B cell (primary cell): ENCODE data around the gene ATP5PB. TPM values are rescaled to one million over a fixed set of nuclear protein-coding genes. Genes with fewer than 3 reads are reported as not detected.

ENCODE experiments used
- ATAC-seq: fragments of 200-7000 bp; cut with Tn5 transposase; one replicate; pipeline ENCODE4 v1.10.0; 2021; ENCODE audit warnings: low read depth, mild to moderate bottlenecking, moderate number of reproducible peaks, moderate library complexity
- CTCF ChIA-PET: fragments of 350-600 bp; sonication (Branson Sonifier 250); formaldehyde crosslinking; loops from one replicate; lab custom pipeline; 2021; ENCODE audit warnings: antibody characterized with exemption, inconsistent platforms; lab: Charles Lee
- POLR2A ChIA-PET: fragments of 350-600 bp; sonication (Branson Sonifier 250); formaldehyde crosslinking; loops from one replicate; lab custom pipeline; 2021; ENCODE audit warnings: antibody characterized with exemption; lab: Charles Lee
- DNase-seq: peaks from one replicate; pipeline ENCODE4 v3.0.0; 2013
- H2AFZ ChIP-seq: 2 replicates; pipeline ENCODE4 v1.6.1; 2012; ENCODE audit warnings: mild to moderate bottlenecking, low read depth, low read length; ENCODE audit not compliant: insufficient read depth, poor library complexity, severe bottlenecking
- H3K27ac ChIP-seq, 2 donors: 1 replicate in 1 of 2; 2 replicates in 1 of 2; pipeline ENCODE4 v1.5.1; 2012 to 2013; ENCODE audit warnings: low read length in 2 of 2, mild to moderate bottlenecking in 2 of 2, moderate library complexity in 1 of 2
- H3K27me3 ChIP-seq, 4 experiments: fragments of 200-600 bp in 1 of 4; sonication (generic) in 1 of 4; replicated peaks in 1 of 4; 1 replicate in 2 of 4; 2 replicates in 2 of 4; pipeline versions ENCODE4 v1.6.1 to v1.7.0; 2013 to 2016; ENCODE audit warnings: low read length in 3 of 4, mild to moderate bottlenecking in 2 of 4, mixed read lengths in 1 of 4, moderate library complexity in 1 of 4; ENCODE audit not compliant: insufficient read depth in 4 of 4, control insufficient read depth in 3 of 4; ENCODE audit errors: control extremely low read depth in 1 of 4
- H3K36me3 ChIP-seq, 2 experiments: replicated peaks in 1 of 2; 1 replicate in 1 of 2; 2 replicates in 1 of 2; pipeline versions ENCODE4 v1.6.1 to v1.7.1; 2013; ENCODE audit warnings: low read length in 1 of 2; ENCODE audit not compliant: insufficient read depth in 2 of 2, control insufficient read depth in 1 of 2; ENCODE audit errors: control extremely low read depth in 1 of 2, extremely low read depth in 1 of 2
- H3K4me1 ChIP-seq, 2 donors: fragments of 200-600 bp in 1 of 2; sonication (generic) in 1 of 2; 1 replicate in 1 of 2; 2 replicates in 1 of 2; pipeline versions ENCODE4 v1.5.1 to v1.6.1; 2013 to 2017; ENCODE audit warnings: low read length in 2 of 2; ENCODE audit not compliant: control insufficient read depth in 2 of 2, insufficient read depth in 2 of 2
- H3K4me2 ChIP-seq: replicated peaks from 2 replicates; pipeline ENCODE3; 2012; ENCODE audit warnings: mild to moderate bottlenecking, low read depth, low read length; ENCODE audit not compliant: poor library complexity, severe bottlenecking
- H3K4me3 ChIP-seq, 5 experiments: fragments of 200-600 bp in 1 of 5; sonication (generic) in 1 of 5; 1 replicate in 3 of 5; 2 replicates in 2 of 5; pipeline versions ENCODE4 v1.5.1 to v1.7.0; 2011 to 2016; ENCODE audit warnings: low read length in 4 of 5, mild to moderate bottlenecking in 4 of 5, low read depth in 2 of 5, control low read depth in 1 of 5, moderate library complexity in 1 of 5; ENCODE audit not compliant: insufficient read depth in 1 of 5; ENCODE audit errors: control extremely low read depth in 1 of 5, extremely low read depth in 1 of 5
- H3K79me2 ChIP-seq: fragments of 200-600 bp; sonication (generic); one replicate; pipeline ENCODE4 v1.6.0; 2016; ENCODE audit warnings: low read length; ENCODE audit not compliant: control insufficient read depth, insufficient read depth
- H3K9ac ChIP-seq: fragments of 200-600 bp; sonication (generic); 2 replicates; pipeline ENCODE4 v1.6.1; 2017; ENCODE audit warnings: mild to moderate bottlenecking, low read length, moderate library complexity
- H3K9me3 ChIP-seq, 3 donors: one replicate each; pipeline versions ENCODE4 v1.6.1 to v1.7.1; 2013; ENCODE audit warnings: low read length in 2 of 3; ENCODE audit not compliant: control insufficient read depth in 2 of 3, insufficient read depth in 1 of 3; ENCODE audit errors: control extremely low read depth in 1 of 3
- H4K20me1 ChIP-seq: 2 replicates; pipeline ENCODE4 v1.6.0; 2012; ENCODE audit warnings: mild to moderate bottlenecking, low read length; ENCODE audit not compliant: insufficient read depth, control insufficient read depth, poor library complexity, severe bottlenecking
- H3K27ac Mint-ChIP-seq: one replicate; pipeline ENCODE4 v1.8.0; 2021; ENCODE audit warnings: mixed read lengths
- H3K27me3 Mint-ChIP-seq: one replicate; pipeline ENCODE4 v1.8.0; 2021; ENCODE audit warnings: mixed read lengths
- H3K4me1 Mint-ChIP-seq: one replicate; pipeline ENCODE4 v1.8.0; 2021; ENCODE audit warnings: mixed read lengths
- H3K4me3 Mint-ChIP-seq: one replicate; pipeline ENCODE4 v1.8.0; 2021; ENCODE audit warnings: mixed read lengths
- H3K9me3 Mint-ChIP-seq: one replicate; pipeline ENCODE4 v1.8.0; 2022; ENCODE audit warnings: mixed read lengths; ENCODE audit not compliant: insufficient read depth
- CTCF ChIP-seq: fragments of 200-600 bp; IDR thresholded peaks from one replicate; pipeline ENCODE4 v1.8.0; 2022; ENCODE audit warnings: antibody characterized with exemption, mild to moderate bottlenecking
- EZH2 ChIP-seq: IDR thresholded peaks from 2 replicates; pipeline ENCODE4 v1.6.1; 2012; ENCODE audit warnings: borderline replicate concordance, low read depth, mild to moderate bottlenecking, moderate library complexity, low read length; ENCODE audit not compliant: insufficient read depth, poor library complexity, severe bottlenecking
- WGBS: methylation state at CpG from one replicate; pipeline ENCODE4 v1.1.5; 2013; ENCODE audit warnings: missing lambda C conversion rate; ENCODE audit not compliant: insufficient coverage; 5-methylcytosine and 5-hydroxymethylcytosine counted together
- intact Hi-C: fragments of 100-400 bp; cut with micrococcal nuclease; formaldehyde crosslinking; loops from one replicate; pipeline ENCODE4 v1.10.0; 2022
- polyA plus RNA-seq: library from polyadenylated mRNA; depleted of rRNA; stranded (reverse); fragments of >200 nt; gene quantifications from 2 replicates; pipeline ENCODE4 v1.2.3, GENCODE V29; 2012
- total RNA-seq, 2 donors: library from RNA; stranded (reverse); fragments of 120-200 nt in 1 of 2; gene quantifications; 1 replicate in 1 of 2; 2 replicates in 1 of 2; pipeline versions ENCODE4 v1.2.3 to v1.2.4, GENCODE V29; 2013 to 2022

Gene ATP5PB
- total and polyA plus RNA-seq, 2 donors (not counting 1 experiment from before 2014, with no cell fraction given) = 81.2 to 110 TPM

DNA sequence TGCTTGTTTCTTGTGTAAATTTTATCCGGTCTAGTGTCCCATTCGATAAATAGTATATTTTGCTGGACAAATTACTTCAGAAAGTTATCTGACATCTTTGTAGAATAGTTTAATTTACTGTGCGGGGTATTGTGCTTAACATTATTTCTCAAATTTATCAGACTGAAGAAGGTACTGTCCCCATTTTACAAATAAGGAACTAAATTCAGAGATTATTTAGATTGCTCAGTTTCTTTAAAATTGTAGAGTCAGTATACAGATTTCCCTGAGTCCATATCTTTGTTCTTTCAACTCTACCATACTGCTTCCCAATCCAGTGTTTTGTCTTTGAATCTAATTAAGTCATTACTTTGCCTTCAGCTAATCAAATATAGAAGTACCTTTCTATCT lies 6.4 kb downstream of the ATP5PB start:
- peak overlapping the region; percentile 7 for H3K4me3 Mint-ChIP-seq
- H3K9me3 Mint-ChIP-seq = no peaks in the 10 kb centered on the region
- Histone ChIP-seq H3K27ac (peak overlapping the region in 1 of 2 donors; percentile 42), H3K79me2 (peaks cover 55% of the 10 kb centered on the region), H3K9me3 (no peaks in the 10 kb centered on the region), H3K36me3 (peaks cover 19 to 75% of the 10 kb centered on the region in 2 experiments), H3K27me3 (no peaks in the 10 kb centered on the region), H2AFZ (no peak overlapping the region), H3K4me1 (peaks cover 28 to 32% of the 10 kb centered on the region in 2 donors), H4K20me1 (peaks cover 29% of the 10 kb centered on the region), H3K4me2 (peak overlapping the region; percentile 15), H3K9ac (no peak overlapping the region), H3K4me3 (no peak overlapping the region)
- CTCF ChIA-PET = no interaction called here
- POLR2A ChIA-PET = no interaction called here
- ATAC-seq = no peak
- no peaks in the 10 kb centered on the region for H3K27me3 Mint-ChIP-seq
- WGBS = no CpG with 5 or more reads among the region's 3 CpGs
- no peak for DNase-seq
- peak overlapping the region; percentile 16 for H3K27ac Mint-ChIP-seq
- peaks cover 49% of the 10 kb centered on the region for H3K4me1 Mint-ChIP-seq
- intact Hi-C loops = no loop called here
- TF ChIP-seq CTCF (no peak), EZH2 (no peak)

DNA sequence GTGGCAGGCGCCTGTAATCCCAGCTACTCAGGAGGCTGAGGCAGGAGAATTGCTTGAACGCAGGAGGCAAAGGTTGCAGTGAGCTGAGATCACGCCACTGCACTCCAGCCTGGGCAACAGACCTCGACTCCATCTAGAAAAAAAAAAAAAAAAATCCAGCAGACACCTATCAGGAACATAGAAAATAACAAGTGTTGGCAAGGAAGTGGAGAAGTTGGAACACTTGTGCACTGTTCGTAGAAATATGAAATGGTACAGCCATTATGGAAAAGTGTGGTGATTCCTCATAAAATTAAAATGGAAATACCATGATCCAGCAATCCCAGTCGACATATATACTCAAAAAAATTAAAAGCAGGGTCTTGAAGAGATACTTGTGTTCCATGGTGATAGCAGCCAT lies 12.5 kb downstream of the ATP5PB start:
- intact Hi-C loops = no loop called here
- H3K9me3 Mint-ChIP-seq = no peaks in the 10 kb centered on the region
- no peaks in the 10 kb centered on the region for H3K27me3 Mint-ChIP-seq
- POLR2A ChIA-PET = interaction anchor here (0.6 to 0.7 kb wide), 2 partner anchors 67 to 289 kb away, joined by 5 to 7 read pairs; no protein-coding TSS in a partner anchor
- Histone ChIP-seq H4K20me1 (peaks cover 5% of the 10 kb centered on the region), H2AFZ (no peak overlapping the region), H3K27ac (no peak overlapping the region), H3K27me3 (no peaks in the 10 kb centered on the region), H3K4me1 (no peaks in the 10 kb centered on the region), H3K9ac (no peak overlapping the region), H3K9me3 (no peaks in the 10 kb centered on the region), H3K79me2 (peaks cover 8% of the 10 kb centered on the region), H3K4me3 (no peak overlapping the region), H3K4me2 (no peak overlapping the region), H3K36me3 (peaks cover 21 to 54% of the 10 kb centered on the region in 2 experiments)
- CTCF ChIA-PET = no interaction called here
- 100% methylated on average over 2 of the region's 6 CpGs for WGBS
- ATAC-seq (no peak), DNase-seq (no peak)
- TF ChIP-seq EZH2 (no peak), CTCF (no peak)
- peak overlapping the region; percentile 26 for H3K27ac Mint-ChIP-seq
- no peaks in the 10 kb centered on the region for H3K4me1 Mint-ChIP-seq
- no peak overlapping the region for H3K4me3 Mint-ChIP-seq
